Trophoblast cell (in vitro differentiated cells and primary cell): ENCODE measurements around the gene BHMT.
A peak's percentile ranks its signal among the peaks of the same experiment; 100 is the strongest.
"Not testable (repeated sequence)": the region's sequence is repeated elsewhere in the genome, so short reads cannot be mapped to it uniquely, and the experiment has no call there.

Source experiments
- DNase-seq, 2 donors: peaks; one replicate each; pipeline ENCODE4 v3.0.0-alpha.2; 2016
- H2AFZ ChIP-seq: 2 replicates; pipeline ENCODE4 v1.6.1; 2013; ENCODE audit warnings: low read length, moderate library complexity, mild to moderate bottlenecking; ENCODE audit not compliant: insufficient read depth, poor library complexity
- H2AK5ac ChIP-seq: 2 replicates; pipeline ENCODE4 v1.6.1; 2013; ENCODE audit warnings: mild to moderate bottlenecking, low read length
- H2BK120ac ChIP-seq: 2 replicates; pipeline ENCODE4 v1.6.1; 2013; ENCODE audit warnings: low read length, mild to moderate bottlenecking, moderate library complexity; ENCODE audit not compliant: insufficient read depth, poor library complexity
- H2BK12ac ChIP-seq: 2 replicates; pipeline ENCODE4 v1.6.1; 2013; ENCODE audit warnings: mild to moderate bottlenecking, low read length, moderate library complexity
- H2BK5ac ChIP-seq: 2 replicates; pipeline ENCODE4 v1.6.1; 2013; ENCODE audit warnings: low read length, low read depth, moderate library complexity, mild to moderate bottlenecking; ENCODE audit not compliant: poor library complexity
- H3K14ac ChIP-seq: 2 replicates; pipeline ENCODE4 v1.6.1; 2013; ENCODE audit warnings: mild to moderate bottlenecking, low read length
- H3K18ac ChIP-seq: 2 replicates; pipeline ENCODE4 v1.6.1; 2013; ENCODE audit warnings: mild to moderate bottlenecking, low read length
- H3K23ac ChIP-seq: 2 replicates; pipeline ENCODE4 v1.6.1; 2013; ENCODE audit warnings: low read length
- H3K27ac ChIP-seq: 2 replicates; pipeline ENCODE4 v1.5.1; 2013; ENCODE audit warnings: low read depth, mild to moderate bottlenecking, inconsistent platforms, low read length, moderate library complexity
- H3K27me3 ChIP-seq: 2 replicates; pipeline ENCODE4 v1.6.1; 2013; ENCODE audit warnings: inconsistent platforms, mild to moderate bottlenecking, low read length, moderate library complexity; ENCODE audit not compliant: insufficient read depth
- H3K36me3 ChIP-seq, 2 experiments: 1 replicate in 1 of 2; 2 replicates in 1 of 2; pipeline ENCODE4 v1.6.1; 2013; ENCODE audit warnings: low read length in 2 of 2, mild to moderate bottlenecking in 2 of 2, moderate library complexity in 1 of 2; ENCODE audit not compliant: insufficient read depth in 2 of 2, control insufficient read depth in 1 of 2
- H3K4ac ChIP-seq: 2 replicates; pipeline ENCODE4 v1.6.1; 2013; ENCODE audit warnings: low read depth, mild to moderate bottlenecking, low read length, moderate library complexity
- H3K4me1 ChIP-seq, 2 experiments: 1 replicate in 1 of 2; 2 replicates in 1 of 2; pipeline ENCODE4 v1.6.1; 2013; ENCODE audit warnings: low read length in 2 of 2, mild to moderate bottlenecking in 2 of 2, moderate library complexity in 1 of 2; ENCODE audit not compliant: insufficient read depth in 2 of 2, control insufficient read depth in 1 of 2
- H3K4me2 ChIP-seq: 2 replicates; pipeline ENCODE4 v1.6.1; 2013; ENCODE audit warnings: inconsistent platforms, mild to moderate bottlenecking, low read length, moderate library complexity
- H3K4me3 ChIP-seq: 2 replicates; pipeline ENCODE4 v1.5.1; 2013; ENCODE audit warnings: mild to moderate bottlenecking, low read depth, low read length, inconsistent platforms
- H3K79me1 ChIP-seq: one replicate; pipeline ENCODE4 v1.6.1; 2013; ENCODE audit warnings: low read length
- H3K79me2 ChIP-seq: 2 replicates; pipeline ENCODE4 v1.6.1; 2013; ENCODE audit warnings: low read length, mild to moderate bottlenecking; ENCODE audit not compliant: control insufficient read depth, insufficient read depth, poor library complexity
- H3K9ac ChIP-seq: 2 replicates; pipeline ENCODE4 v1.6.1; 2013; ENCODE audit warnings: mild to moderate bottlenecking, low read length
- H3K9me3 ChIP-seq: 2 replicates; pipeline ENCODE4 v1.6.1; 2013; ENCODE audit warnings: low read depth, mild to moderate bottlenecking, control low read depth, inconsistent platforms, low read length; ENCODE audit not compliant: insufficient read depth
- H4K12ac ChIP-seq: 2 replicates; pipeline ENCODE4 v1.6.1; 2013; ENCODE audit warnings: low read depth, mild to moderate bottlenecking, low read length, moderate library complexity
- H4K8ac ChIP-seq: 2 replicates; pipeline ENCODE4 v1.6.1; 2013; ENCODE audit warnings: low read depth, mild to moderate bottlenecking, low read length, moderate library complexity
- H4K91ac ChIP-seq: one replicate; pipeline ENCODE4 v1.6.1; 2013; ENCODE audit warnings: low read depth, mild to moderate bottlenecking, low read length, moderate library complexity
- WGBS: extraction: QIAGEN DNeasy Blood & Tissue Kit; methylation state at CpG from one replicate; pipeline ENCODE4 v1.1.7; 2013; ENCODE audit warnings: missing lambda C conversion rate; ENCODE audit not compliant: insufficient read length, insufficient coverage; ENCODE audit errors: extremely low coverage; 5-methylcytosine and 5-hydroxymethylcytosine counted together

BHMT gene

DNA sequence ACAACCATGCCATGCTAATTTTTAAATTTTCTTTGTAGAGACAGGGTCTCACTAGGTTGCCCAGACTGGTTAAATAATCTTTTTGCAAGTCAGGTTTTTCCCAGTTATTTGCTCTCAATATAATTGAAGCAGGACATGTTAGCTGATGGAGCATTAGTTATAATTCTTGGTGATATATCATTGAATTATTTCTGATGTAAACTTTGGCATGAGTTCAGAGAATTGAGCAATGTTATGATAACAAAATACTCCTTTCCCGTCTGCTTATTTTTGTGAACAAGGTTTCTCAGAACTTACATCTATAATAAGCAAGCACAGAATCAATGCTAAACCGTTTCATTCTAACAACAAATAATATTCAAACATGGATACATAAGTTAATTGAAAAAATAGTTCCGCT, 37.8 kb downstream of the BHMT start:
- no peak overlapping the region for H3K9ac ChIP-seq
- H3K14ac ChIP-seq: no peak overlapping the region
- H3K4me3 ChIP-seq: no peak overlapping the region
- H4K91ac ChIP-seq: no peak overlapping the region
- no peak overlapping the region for H3K4ac ChIP-seq
- H2BK12ac ChIP-seq: no peak overlapping the region
- no peak overlapping the region for H2AFZ ChIP-seq
- no peaks in the 10 kb centered on the region for H3K79me1 ChIP-seq
- no peak overlapping the region for H4K12ac ChIP-seq
- no peaks in the 10 kb centered on the region for H3K79me2 ChIP-seq
- no peak overlapping the region for H3K18ac ChIP-seq
- no peak overlapping the region for H3K27ac ChIP-seq
- H2BK5ac ChIP-seq: no peak overlapping the region
- WGBS: no CpG with 5 or more reads among the region's 3 CpGs
- H3K9me3 ChIP-seq: no peaks in the 10 kb centered on the region
- H2AK5ac ChIP-seq: no peak overlapping the region
- no peak overlapping the region for H2BK120ac ChIP-seq
- no peak overlapping the region for H3K23ac ChIP-seq
- H3K27me3 ChIP-seq: no peaks in the 10 kb centered on the region
- no peak overlapping the region for H4K8ac ChIP-seq
- no peaks in the 10 kb centered on the region for H3K4me1 ChIP-seq
- H3K4me2 ChIP-seq: no peak overlapping the region
- H3K36me3 ChIP-seq: no peaks in the 10 kb centered on the region
- no peak for DNase-seq

DNA sequence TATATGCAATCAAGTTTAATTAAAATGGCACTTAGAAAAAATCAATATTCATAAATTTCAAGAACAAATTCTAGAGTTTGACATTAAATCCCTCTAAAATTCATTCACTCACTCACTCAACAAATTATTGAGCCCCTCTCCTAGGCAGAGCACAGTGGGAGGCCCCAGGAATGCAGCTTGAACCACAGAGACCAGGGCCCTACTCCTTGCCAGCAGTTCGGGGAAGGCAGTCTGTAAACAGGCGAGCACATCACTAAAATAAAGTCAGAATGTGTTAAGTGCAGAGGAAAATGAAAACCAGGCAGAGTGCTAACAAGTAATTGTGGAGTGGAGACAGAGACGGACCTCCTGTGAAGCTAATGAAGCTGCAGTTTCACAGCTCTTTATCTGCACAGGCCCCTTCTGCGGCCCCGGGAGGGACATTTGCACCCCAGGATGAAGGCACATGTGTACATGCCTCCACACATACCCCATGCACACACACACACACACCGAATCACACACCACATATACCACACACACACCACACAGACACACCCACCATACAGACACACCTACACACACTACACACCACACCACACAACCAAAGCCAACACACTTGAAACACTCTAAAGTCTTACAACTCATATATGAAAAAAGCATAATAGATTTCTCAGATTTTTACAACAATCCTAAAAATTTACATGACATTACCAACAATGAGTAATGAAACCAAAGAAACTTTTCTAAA, 40.5 kb downstream of the BHMT start:
- no peaks in the 10 kb centered on the region for H3K79me1 ChIP-seq
- no peaks in the 10 kb centered on the region for H3K4me1 ChIP-seq
- H3K27ac ChIP-seq: no peak overlapping the region
- no peak overlapping the region for H2AFZ ChIP-seq
- no peak overlapping the region for H3K14ac ChIP-seq
- H3K9ac ChIP-seq: peak overlapping the region; percentile 51
- no peak overlapping the region for H3K4ac ChIP-seq
- no CpG with 5 or more reads among the region's 6 CpGs for whole genome bisulfite sequencing
- H3K18ac ChIP-seq: no peak overlapping the region
- no peak overlapping the region for H4K91ac ChIP-seq
- H3K4me3 ChIP-seq: no peak overlapping the region
- H3K27me3 ChIP-seq: no peaks in the 10 kb centered on the region
- DNase-seq: no peak
- no peaks in the 10 kb centered on the region for H3K79me2 ChIP-seq
- no peak overlapping the region for H3K4me2 ChIP-seq
- no peak overlapping the region for H4K12ac ChIP-seq
- no peak overlapping the region for H2BK12ac ChIP-seq
- H3K9me3 ChIP-seq: no peaks in the 10 kb centered on the region
- no peak overlapping the region for H3K23ac ChIP-seq
- no peak overlapping the region for H4K8ac ChIP-seq
- no peak overlapping the region for H2AK5ac ChIP-seq
- no peak overlapping the region for H2BK120ac ChIP-seq
- H2BK5ac ChIP-seq: no peak overlapping the region
- no peaks in the 10 kb centered on the region for H3K36me3 ChIP-seq

DNA sequence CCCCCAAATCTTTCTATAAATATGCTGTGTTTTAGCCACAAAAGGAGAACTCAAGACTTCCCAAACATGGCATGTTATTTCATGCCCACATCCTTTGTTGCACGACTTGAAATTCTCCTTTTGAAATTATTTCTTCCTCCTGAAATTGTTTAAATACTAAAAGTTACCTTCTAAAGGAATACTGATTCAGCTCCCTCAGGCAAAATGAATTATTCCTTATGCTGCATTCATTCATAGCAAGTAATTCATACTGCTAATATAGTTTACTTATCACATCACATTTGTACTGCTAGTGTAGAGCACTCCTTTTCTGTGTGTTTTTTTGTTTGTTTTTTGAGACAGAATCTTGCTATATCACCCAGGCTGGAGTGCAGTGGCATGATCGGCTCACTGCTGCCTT, 45.7 kb downstream of the BHMT start:
- H3K79me1 ChIP-seq: no peaks in the 10 kb centered on the region
- H2BK5ac ChIP-seq: no peak overlapping the region
- H3K4me2 ChIP-seq: no peak overlapping the region
- peak in 1 of 2 donors; percentile 34 for DNase-seq
- H3K18ac ChIP-seq: no peak overlapping the region
- H4K12ac ChIP-seq: no peak overlapping the region
- no peak overlapping the region for H3K23ac ChIP-seq
- no peak overlapping the region for H3K14ac ChIP-seq
- H4K8ac ChIP-seq: no peak overlapping the region
- no peak overlapping the region for H3K4me3 ChIP-seq
- H3K4me1 ChIP-seq: no peaks in the 10 kb centered on the region
- no peak overlapping the region for H4K91ac ChIP-seq
- no peak overlapping the region for H2AK5ac ChIP-seq
- H3K36me3 ChIP-seq: no peaks in the 10 kb centered on the region
- no peaks in the 10 kb centered on the region for H3K79me2 ChIP-seq
- no CpG with 5 or more reads among the region's 2 CpGs for WGBS
- H2AFZ ChIP-seq: no peak overlapping the region
- no peak overlapping the region for H2BK12ac ChIP-seq
- no peaks in the 10 kb centered on the region for H3K9me3 ChIP-seq
- H3K27me3 ChIP-seq: no peaks in the 10 kb centered on the region
- H2BK120ac ChIP-seq: no peak overlapping the region
- H3K27ac ChIP-seq: no peak overlapping the region
- H3K4ac ChIP-seq: no peak overlapping the region
- no peak overlapping the region for H3K9ac ChIP-seq

DNA sequence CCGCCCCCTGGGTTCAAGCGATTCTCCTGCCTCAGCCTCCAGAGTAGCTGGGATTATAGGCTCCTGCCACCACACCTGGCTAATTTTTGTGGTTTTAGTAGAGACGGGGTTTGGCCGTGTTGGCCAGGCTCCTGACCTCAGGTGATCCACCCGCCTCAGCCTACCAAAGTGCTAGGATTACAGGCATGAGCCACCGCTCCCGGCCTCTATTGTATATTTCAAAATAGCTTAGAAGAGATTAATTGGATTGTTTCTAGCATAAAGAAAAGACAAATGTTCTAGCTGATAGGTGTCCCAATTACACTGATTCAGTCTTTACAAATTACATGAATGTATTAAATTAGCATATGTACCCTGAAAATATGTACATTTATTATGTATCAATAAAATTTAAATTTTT, 50.0 kb downstream of the BHMT start:
- H3K9me3 ChIP-seq, H4K91ac ChIP-seq, H3K23ac ChIP-seq, H4K12ac ChIP-seq, H3K9ac ChIP-seq, H3K79me1 ChIP-seq, H3K4me1 ChIP-seq, H3K14ac ChIP-seq, H3K4ac ChIP-seq, H2AFZ ChIP-seq, H2BK5ac ChIP-seq, DNase-seq, H2BK12ac ChIP-seq, H3K27ac ChIP-seq, H4K8ac ChIP-seq, H3K4me3 ChIP-seq, H3K4me2 ChIP-seq, H3K18ac ChIP-seq, H3K79me2 ChIP-seq, H3K36me3 ChIP-seq, H3K27me3 ChIP-seq, H2AK5ac ChIP-seq, H2BK120ac ChIP-seq: not testable (repeated sequence)
- WGBS: no CpG with 5 or more reads among the region's 7 CpGs
